Aorta (tissue), 5 donors: ENCODE measurements around the gene EPC1. TPM values are rescaled to one million over a fixed set of nuclear protein-coding genes. Genes with fewer than 3 reads are reported as not detected.
"Not testable (repeated sequence)": the region's sequence is repeated elsewhere in the genome, so short reads cannot be mapped to it uniquely, and the experiment has no call there.

Experiments
- ATAC-seq: fragments of 200-7000 bp; cut with Tn5 transposase; one replicate; pipeline ENCODE4 v1.9.1; 2022; ENCODE audit warnings: moderate library complexity; ENCODE audit not compliant: low FRiP score
- DNase-seq, 2 donors: peaks; one replicate each; pipeline ENCODE4 v3.0.0-alpha.2; 2020
- H3K27ac ChIP-seq, 2 donors: one replicate each; pipeline ENCODE4 v1.5.1; 2013; ENCODE audit warnings: low read length in 2 of 2, mild to moderate bottlenecking in 2 of 2, moderate library complexity in 2 of 2, control low read depth in 1 of 2, inconsistent platforms in 1 of 2, low read depth in 1 of 2
- H3K27me3 ChIP-seq, 2 donors: one replicate each; pipeline ENCODE4 v1.6.1; 2013; ENCODE audit warnings: control low read depth in 1 of 2, low read length in 1 of 2, mild to moderate bottlenecking in 1 of 2, moderate library complexity in 1 of 2; ENCODE audit not compliant: insufficient read depth in 2 of 2, control insufficient read depth in 1 of 2
- H3K36me3 ChIP-seq, 2 donors: one replicate each; pipeline ENCODE4 v1.6.1; 2013; ENCODE audit warnings: control low read depth in 1 of 2, low read length in 1 of 2, mild to moderate bottlenecking in 1 of 2; ENCODE audit not compliant: insufficient read depth in 2 of 2, control insufficient read depth in 1 of 2
- H3K4me1 ChIP-seq, 2 donors: one replicate each; pipeline ENCODE4 v1.6.1; 2013; ENCODE audit warnings: low read length in 2 of 2, control low read depth in 1 of 2, mild to moderate bottlenecking in 1 of 2, moderate library complexity in 1 of 2; ENCODE audit not compliant: insufficient read depth in 2 of 2, control insufficient read depth in 1 of 2
- H3K4me3 ChIP-seq, 2 donors: one replicate each; pipeline ENCODE4 v1.5.1; 2013; ENCODE audit warnings: low read length in 2 of 2, control low read depth in 1 of 2, mild to moderate bottlenecking in 1 of 2
- H3K9me3 ChIP-seq: one replicate; pipeline ENCODE4 v1.6.1; 2013; ENCODE audit warnings: mild to moderate bottlenecking, low read length; ENCODE audit not compliant: control insufficient read depth
- WGBS, 2 donors: extraction: QIAGEN DNeasy Blood & Tissue Kit; methylation state at CpG; one replicate each; pipeline ENCODE4 v1.1.7; 2013; 5-methylcytosine and 5-hydroxymethylcytosine counted together
- intact Hi-C, 2 donors: fragments of 100-400 bp; cut with DNase I; formaldehyde crosslinking; loops; one replicate each; pipeline versions ENCODE4 v1.14.2 to v1.15.0; 2022
- polyA plus RNA-seq, 2 donors: library from polyadenylated mRNA; stranded (reverse); fragments of 200-250 nt; gene quantifications; one replicate each; pipeline ENCODE4 v1.2.3, GENCODE V29; 2013
- total RNA-seq, 2 donors: library from RNA; stranded (reverse); fragmentation: NEBNext Ultra II Directional; extraction: Animal tissue kit (Norgen Biotek cat#: 25700); gene quantifications; one replicate each; pipeline ENCODE4 v1.2.1, GENCODE V29; 2021
- donor health status: healthy with polysubstance abuse.
- donor health status: Bipolar disorder and iron deficiency.
- donor health status: DM: no; HTN: no; CAD: no.
- donor health status: DM: no; HTN: no; CAD: no.
- donor health status: DM: yes; HTN: yes; CAD: no.

Gene EPC1
- total and polyA plus RNA-seq, 4 donors, result 15.9 to 53.9 (median 32.1) TPM

- intact Hi-C loops, H3K27me3 ChIP-seq: not testable (repeated sequence)
Measured at GRCh38 chr10:32218206-32219044, 128.5 kb downstream of the EPC1 start.

More at GRCh38 chr10:32218206-32219044, 128.5 kb downstream of the EPC1 start:
- ATAC-seq, H3K4me1 ChIP-seq, H3K36me3 ChIP-seq, DNase-seq, H3K4me3 ChIP-seq, H3K9me3 ChIP-seq, H3K27ac ChIP-seq: not testable (repeated sequence)
- 65 to 71% methylated on average over 5 of the region's 5 CpGs for WGBS, 2 donors

Other genes starting within 250 kb of the EPC1 start
- gene CCDC7, start 99.0 kb upstream of the EPC1 start, total RNA-seq, result 10 to 100 TPM; 46.7 to 47.2 TPM
- gene CCDC7, start 99.0 kb upstream of the EPC1 start, polyA plus RNA-seq, result 1 to 10 TPM in 1 of 2 donors, under 1 TPM in 1; 0.25 to 1.8 TPM